K562 treated with DMSO at 1 percent for 4 hours (cell line): ENCODE data around the gene ACSBG1. TPM values are rescaled to one million over a fixed set of nuclear protein-coding genes. Genes with fewer than 3 reads are reported as not detected.

ENCODE experiments used
- total RNA-seq: library from RNA; unstranded; fragments of 300-600 nt; gene quantifications from 2 replicates; pipeline ENCODE4 v1.2.3, GENCODE V29; 2022; ENCODE audit not compliant: insufficient read depth

ACSBG1 gene, protein sequence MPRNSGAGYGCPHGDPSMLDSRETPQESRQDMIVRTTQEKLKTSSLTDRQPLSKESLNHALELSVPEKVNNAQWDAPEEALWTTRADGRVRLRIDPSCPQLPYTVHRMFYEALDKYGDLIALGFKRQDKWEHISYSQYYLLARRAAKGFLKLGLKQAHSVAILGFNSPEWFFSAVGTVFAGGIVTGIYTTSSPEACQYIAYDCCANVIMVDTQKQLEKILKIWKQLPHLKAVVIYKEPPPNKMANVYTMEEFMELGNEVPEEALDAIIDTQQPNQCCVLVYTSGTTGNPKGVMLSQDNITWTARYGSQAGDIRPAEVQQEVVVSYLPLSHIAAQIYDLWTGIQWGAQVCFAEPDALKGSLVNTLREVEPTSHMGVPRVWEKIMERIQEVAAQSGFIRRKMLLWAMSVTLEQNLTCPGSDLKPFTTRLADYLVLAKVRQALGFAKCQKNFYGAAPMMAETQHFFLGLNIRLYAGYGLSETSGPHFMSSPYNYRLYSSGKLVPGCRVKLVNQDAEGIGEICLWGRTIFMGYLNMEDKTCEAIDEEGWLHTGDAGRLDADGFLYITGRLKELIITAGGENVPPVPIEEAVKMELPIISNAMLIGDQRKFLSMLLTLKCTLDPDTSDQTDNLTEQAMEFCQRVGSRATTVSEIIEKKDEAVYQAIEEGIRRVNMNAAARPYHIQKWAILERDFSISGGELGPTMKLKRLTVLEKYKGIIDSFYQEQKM
- total RNA-seq: 0.91 and 6.5 TPM in 2 replicates

GRCh38 chr15:78234515-78235040 lies at the start of gene ACSBG1:
Gene ACSBG1, minus strand, starts transcription at chr15:78234565. Its CDS starts 64 bp downstream, at chr15:78234501.

GRCh38 chr15:78264304-78265136 lies 30.2 kb upstream of the ACSBG1 start, which contains the start of gene DNAJA4:
Gene DNAJA4, plus strand, starts transcription at chr15:78264562. Its CDS starts 202 bp downstream, at chr15:78264764.

DNA sequence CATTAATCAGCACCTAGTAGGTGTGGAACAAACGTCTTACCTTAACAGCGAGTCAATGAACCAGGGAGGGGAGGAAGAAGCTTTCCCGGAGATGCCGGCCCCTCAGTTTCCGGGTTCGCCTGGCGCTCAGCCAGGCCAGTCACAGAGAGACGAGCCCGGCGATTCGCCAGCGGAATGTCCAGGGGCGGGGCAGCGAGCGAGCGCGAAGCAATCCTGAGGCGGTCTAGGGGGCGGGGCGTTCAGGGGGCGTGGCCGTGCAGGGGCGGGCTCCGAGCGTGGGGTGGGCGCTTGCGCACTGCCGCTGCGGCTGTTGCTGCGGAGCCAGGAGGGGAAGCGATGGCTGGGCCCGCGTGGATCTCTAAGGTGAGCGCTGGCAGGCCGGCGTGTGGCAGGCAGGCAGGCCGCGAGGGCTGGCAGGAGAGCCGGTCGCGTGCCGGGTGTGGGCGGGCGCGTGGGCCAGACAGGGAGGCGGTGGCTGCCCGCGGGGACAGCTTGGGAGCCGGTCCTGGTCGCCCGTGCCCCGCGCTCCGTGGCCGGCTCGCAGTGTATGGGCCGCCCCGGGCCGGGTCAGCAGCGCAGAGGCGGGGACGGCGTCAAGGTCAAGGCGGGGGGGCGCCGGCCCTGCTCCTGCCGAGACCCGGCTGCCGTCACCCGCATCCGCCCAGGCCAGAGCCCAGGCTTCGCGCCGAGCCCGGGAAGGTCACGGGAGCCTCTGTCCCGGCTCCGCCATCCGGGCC lies 85.1 kb downstream of the ACSBG1 start, which contains the start of gene IDH3A:
TSS of gene IDH3A (plus strand) at position 295 of the 737 bp plus-strand sequence. CDS start at position 337, 42 bp downstream.

DNA sequence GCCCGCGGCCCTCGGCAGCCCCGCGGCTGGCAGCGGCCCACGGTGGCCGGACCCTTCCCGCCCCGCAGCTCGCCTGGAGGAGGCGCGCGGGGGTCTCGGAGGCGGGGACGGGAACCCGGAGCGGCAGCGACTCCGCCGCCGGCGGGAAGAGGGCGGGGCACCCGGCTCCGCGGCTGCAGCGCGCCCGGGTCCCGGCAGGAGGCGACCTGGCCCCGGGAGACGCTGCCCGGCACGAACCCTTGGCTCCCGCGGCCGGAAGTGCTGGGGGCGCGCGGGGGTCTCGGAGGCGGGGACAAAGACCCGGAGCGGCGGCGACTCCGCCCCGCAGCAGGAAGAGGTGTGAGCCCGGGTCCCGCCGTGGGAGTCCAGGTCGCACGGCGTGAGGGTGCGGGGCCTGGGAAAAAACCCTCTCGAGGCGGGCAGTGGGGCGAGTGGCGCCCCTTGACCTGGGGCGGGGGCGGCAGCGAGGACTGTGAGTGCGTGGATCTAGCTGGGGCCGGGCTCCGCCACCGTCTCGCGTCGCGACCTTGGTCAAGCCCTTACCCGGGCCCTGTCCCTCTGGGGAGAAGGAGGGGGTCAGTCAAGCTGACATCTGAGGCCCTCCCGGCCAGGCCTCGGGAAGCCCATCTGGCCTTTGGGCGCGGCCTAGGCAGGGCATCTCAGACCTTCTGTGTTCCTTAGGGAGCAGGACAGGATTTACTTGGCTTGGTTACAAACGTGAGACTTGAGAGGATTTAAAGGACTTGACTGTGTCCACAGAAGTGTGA lies 102.9 kb downstream of the ACSBG1 start, which contains the start of gene CIB2:
TSS of gene CIB2 (minus strand) at position 151 of the 767 bp plus-strand sequence. CDS start 230 bp downstream, outside the sequence.

Other genes with a start within 250 kb of the ACSBG1 start
- 8.9 and 10.5 TPM in 2 replicates for gene TBC1D2B, start 156.9 kb downstream of the ACSBG1 start, total RNA-seq
- 0.57 TPM in 1 of 2 replicates, not detected in the other for gene SH2D7, start 142.0 kb downstream of the ACSBG1 start, total RNA-seq
- 32.1 and 45.2 TPM in 2 replicates for gene CIB2, start 103.1 kb downstream of the ACSBG1 start, total RNA-seq
- 33.5 and 37.1 TPM in 2 replicates for gene IDH3A, start 85.2 kb downstream of the ACSBG1 start, total RNA-seq
- 0.65 and 0.78 TPM in 2 replicates for gene DNAJA4, start 30.0 kb upstream of the ACSBG1 start, total RNA-seq
- gene SKIC8, start 65.0 kb upstream of the ACSBG1 start, total RNA-seq: 46.0 and 48.4 TPM in 2 replicates
- gene CRABP1, start 105.8 kb upstream of the ACSBG1 start, total RNA-seq: not detected in 2 replicates
- gene IREB2, start 203.7 kb upstream of the ACSBG1 start, total RNA-seq: 16.9 and 34.6 TPM in 2 replicates